HPDE6-E6E7 (cell line): ENCODE data around the gene MYL5.
"Not testable (repeated sequence)": the region's sequence is repeated elsewhere in the genome, so short reads cannot be mapped to it uniquely, and the experiment has no call there.

Source experiments
- DNase-seq: peaks from one replicate; pipeline ENCODE4 v3.0.0; 2011; ENCODE audit warnings: missing footprints; ENCODE audit errors: extremely low spot score

Gene MYL5

GRCh38 chr4:725391-726234, 51.3 kb downstream of the MYL5 start:
- no peak for DNase-seq

DNA sequence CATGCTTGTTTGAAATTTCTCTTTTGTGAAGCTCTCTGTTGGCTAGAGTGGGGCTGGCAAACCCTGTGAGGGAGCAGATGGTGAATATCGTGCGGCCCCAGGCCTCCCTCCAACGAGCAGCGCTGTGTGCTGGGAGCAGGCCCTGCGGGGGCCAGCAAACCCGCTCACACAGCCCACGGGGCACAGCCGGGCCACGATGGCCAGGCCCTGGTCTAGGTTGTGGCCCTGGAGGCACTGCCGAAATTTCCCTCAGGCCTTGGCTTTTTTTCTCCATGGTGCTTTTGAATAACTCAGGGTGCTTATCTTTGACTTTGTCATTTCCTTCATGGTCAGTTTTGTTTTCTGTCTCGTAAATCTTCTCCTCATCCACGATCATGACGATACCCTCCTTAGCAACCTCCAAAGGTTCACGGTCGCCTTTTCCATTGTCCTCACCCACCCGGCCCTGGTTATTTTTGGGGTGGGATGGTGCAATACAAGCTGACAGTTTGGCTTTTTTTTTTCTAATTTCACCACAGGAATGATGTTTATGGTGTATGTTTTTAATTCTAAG, 52.0 kb downstream of the MYL5 start:
- no peak for DNase-seq

DNA sequence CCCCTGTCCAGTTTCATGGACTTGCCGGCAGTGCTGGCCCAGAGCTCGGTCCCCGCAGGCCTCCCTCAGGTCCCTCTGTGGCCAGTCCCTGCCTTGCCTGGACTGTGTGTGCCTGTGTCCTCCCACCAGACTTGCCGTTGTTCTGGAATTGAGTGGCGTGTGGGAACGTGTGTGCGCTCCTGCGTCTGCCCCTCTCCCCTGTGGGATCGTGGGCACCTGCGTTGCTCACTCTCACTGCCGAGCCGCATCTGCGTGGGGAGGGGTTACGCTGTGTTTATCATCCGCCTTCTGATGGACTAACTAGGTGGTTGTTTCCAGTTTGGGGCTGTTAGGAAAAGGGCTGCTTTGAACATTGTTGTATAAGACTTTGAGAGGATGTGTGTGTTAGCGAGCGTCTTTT, 52.5 kb downstream of the MYL5 start:
- no peak for DNase-seq

DNA sequence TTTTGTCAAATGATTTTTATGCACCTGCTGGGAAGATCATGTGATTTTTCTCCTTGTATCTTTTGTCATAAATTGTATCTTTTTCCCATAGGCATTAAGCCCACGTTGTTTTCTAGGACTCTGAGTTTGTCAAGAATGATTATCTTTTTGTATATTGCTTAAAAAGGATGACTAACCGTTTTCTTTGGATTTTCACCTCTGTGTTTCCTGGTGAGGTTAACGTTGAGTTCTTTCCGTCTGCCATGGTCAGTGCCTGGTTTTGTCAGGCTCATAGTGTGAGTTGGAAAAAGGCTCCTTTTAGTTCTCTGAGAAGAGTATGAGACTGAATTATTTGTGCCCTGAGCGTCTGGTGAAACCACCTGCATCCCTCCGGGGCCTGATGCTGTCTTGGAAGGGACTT, 53.2 kb downstream of the MYL5 start:
- DNase-seq, result no peak

- no peak for DNase-seq
These were observed 55.3 kb downstream of the MYL5 start for GRCh38 chr4:729336-730315.

GRCh38 chr4:730511-730910, 56.2 kb downstream of the MYL5 start:
- DNase-seq, result no peak

DNA sequence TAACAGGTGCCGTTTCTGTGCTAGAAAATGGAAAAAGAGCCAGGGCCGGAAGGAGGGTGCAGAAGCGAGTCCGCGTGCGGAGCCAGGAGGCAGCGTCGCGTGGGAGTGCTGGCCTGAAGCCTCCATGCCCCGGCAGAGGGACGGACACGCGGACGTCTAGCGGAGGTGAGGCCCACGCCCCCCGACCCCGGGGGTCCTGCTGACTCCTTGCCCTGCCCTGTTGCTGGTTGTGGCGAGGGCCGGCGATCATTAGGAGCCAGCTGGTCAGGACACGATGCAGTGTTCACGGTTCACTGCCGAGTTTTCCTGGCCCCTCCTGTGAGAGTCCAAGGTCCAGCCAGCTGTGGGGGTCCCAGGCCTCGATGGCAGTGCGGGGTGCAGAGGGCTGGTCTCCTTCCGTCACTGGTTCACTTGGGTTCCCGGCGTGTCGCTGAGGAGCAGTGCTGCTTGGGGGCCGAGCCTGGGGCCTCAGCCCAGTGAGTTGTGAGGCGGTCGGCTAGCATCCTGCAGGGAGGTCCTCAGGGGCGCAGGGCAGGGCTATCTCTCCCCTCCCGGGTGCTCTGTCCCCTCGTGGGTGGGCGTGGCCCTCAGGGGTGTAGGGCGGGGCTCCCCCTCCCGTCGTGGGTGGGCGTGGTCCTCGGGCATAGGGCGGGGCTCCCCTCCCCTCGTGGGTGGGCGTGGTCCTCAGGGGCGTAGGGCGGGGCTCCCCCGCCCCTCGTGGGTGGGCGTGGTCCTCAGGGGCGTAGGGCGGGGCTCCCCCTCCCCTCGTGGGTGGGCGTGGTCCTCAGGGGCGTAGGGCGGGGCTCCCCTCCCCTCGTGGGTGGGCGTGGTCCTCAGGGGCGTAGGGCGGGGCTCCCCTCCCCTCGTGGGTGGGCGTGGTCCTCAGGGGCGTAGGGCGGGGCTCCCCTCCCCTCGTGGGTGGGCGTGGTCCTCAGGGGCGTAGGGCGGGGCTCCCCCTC, 56.9 kb downstream of the MYL5 start:
- DNase-seq, result not testable (repeated sequence)
